Upper lobe of left lung (tissue), 4 donors: ENCODE measurements around the gene AZU1.

Experiments used
- EP300 ChIP-seq, 4 donors: sonication (generic); formaldehyde crosslinking; IDR thresholded peaks; one replicate each; pipeline ENCODE4 v1.5.1; 2017; ENCODE audit warnings: antibody characterized with exemption in 4 of 4, control low read depth in 2 of 4
- POLR2A ChIP-seq, 4 donors: fragments of 450-650 bp; IDR thresholded peaks; one replicate each; pipeline ENCODE4 v1.5.1; 2016 to 2017; ENCODE audit warnings: antibody characterized with exemption in 4 of 4, mild to moderate bottlenecking in 2 of 4
- TF ChIP-seq, protein P1 (sequence below), 6 experiments: fragments of 450-650 bp in 4 of 6; fragments of 200-600 bp in 2 of 6; sonication (generic) in 2 of 6; IDR thresholded peaks; one replicate each; pipeline ENCODE4 v1.5.1; 2016 to 2019; ENCODE audit warnings: antibody characterized with exemption in 6 of 6

DNA sequence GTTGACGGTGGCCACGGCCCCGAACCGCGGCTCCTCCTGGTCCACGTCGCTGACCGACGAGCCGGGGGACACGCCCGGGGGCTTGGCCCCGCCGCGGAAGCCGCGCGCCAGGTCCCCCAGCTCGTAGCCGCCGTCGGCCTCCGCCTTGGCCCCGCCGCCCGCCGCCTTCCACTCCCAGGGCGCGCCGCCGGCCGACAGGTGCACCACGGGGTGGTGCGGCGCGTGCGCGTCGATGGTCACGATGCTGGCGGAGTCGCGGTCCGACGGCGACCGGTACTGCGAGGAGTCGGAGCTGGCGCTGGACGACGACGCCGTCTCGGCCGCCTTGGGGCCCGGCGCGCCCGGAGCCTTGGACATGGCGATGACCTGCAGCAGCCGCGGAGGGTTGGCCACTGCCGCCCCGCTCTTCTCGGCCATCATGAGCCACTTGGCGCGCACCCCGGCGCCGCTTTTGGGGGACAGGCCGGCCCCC, 14.9 kb upstream of the AZU1 start:
- TF ChIP-seq, protein P1, sequence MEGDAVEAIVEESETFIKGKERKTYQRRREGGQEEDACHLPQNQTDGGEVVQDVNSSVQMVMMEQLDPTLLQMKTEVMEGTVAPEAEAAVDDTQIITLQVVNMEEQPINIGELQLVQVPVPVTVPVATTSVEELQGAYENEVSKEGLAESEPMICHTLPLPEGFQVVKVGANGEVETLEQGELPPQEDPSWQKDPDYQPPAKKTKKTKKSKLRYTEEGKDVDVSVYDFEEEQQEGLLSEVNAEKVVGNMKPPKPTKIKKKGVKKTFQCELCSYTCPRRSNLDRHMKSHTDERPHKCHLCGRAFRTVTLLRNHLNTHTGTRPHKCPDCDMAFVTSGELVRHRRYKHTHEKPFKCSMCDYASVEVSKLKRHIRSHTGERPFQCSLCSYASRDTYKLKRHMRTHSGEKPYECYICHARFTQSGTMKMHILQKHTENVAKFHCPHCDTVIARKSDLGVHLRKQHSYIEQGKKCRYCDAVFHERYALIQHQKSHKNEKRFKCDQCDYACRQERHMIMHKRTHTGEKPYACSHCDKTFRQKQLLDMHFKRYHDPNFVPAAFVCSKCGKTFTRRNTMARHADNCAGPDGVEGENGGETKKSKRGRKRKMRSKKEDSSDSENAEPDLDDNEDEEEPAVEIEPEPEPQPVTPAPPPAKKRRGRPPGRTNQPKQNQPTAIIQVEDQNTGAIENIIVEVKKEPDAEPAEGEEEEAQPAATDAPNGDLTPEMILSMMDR (IDR thresholded peaks at IDR 0.05), result no peak
- no peak for TF ChIP-seq EP300 (IDR thresholded peaks at IDR 0.05)
- TF ChIP-seq POLR2A (IDR thresholded peaks at IDR 0.05), result no peak
